GM19193 (cell line): Measurements from ENCODE around the gene STIM2.

Source experiments
- POLR2A ChIP-seq: IDR thresholded peaks from 4 replicates; pipeline ENCODE4 v1.6.1; 2011; ENCODE audit not compliant: insufficient read depth, insufficient read length; ENCODE audit errors: extremely low read depth

Gene STIM2

DNA sequence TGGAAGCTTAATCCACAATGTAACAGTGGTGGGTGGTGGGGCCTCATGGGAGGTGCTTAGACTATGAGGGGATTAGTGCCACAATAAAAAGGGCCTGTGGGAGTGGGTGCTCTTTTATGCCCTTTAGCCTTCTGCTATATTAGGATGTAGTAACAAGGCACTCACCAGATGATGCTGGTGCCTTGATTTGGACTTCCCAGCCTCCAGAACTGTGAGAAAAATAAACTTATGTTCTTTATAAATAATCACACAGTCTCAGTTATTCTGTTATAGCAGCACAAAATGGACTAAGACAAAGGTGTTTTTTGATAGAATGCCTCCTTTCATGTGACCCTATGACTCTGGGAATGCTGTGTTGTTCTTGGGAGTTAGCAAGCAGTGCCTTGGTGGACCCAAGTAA is 89.8 kb downstream of the STIM2 start:
- TF ChIP-seq POLR2A, result no peak

DNA sequence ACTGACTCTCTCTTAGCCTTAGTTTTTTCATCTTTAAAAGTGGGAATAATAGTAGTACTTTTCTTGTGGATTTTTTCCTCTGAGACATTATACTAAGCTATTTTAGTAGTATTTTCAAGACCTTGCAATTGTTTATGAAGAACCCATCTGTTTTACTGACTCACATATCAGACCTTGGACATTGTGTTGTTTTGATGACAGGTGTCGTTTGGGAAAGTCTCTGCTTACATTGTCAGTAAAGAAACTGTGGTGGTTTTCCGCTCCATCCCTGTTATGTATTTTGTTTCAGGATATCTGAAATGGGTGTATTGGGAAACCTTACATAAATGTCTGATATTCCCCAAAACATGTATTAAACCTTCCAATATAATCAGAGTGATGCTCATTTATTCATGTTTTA is 92.2 kb downstream of the STIM2 start:
- TF ChIP-seq POLR2A, result no peak

DNA sequence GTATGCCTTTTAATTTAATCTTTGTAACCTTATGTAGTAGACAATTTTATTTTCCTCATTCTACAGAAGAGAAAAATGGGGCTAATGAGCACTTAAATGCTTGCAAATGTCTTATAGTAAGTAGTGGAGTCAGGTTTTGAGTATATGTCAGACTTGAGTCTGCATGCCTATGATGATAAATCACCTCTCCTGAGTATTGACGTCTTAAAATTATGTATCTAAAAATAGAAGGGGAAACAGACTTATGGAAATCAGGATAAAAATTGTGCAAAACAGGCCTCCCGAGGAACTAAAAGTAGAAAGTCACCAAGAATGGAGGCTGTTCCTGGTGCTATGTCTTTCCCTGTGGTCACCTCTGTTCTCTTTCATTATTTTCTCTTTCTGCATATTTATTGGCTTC is 92.7 kb downstream of the STIM2 start:
- TF ChIP-seq POLR2A, result no peak

DNA sequence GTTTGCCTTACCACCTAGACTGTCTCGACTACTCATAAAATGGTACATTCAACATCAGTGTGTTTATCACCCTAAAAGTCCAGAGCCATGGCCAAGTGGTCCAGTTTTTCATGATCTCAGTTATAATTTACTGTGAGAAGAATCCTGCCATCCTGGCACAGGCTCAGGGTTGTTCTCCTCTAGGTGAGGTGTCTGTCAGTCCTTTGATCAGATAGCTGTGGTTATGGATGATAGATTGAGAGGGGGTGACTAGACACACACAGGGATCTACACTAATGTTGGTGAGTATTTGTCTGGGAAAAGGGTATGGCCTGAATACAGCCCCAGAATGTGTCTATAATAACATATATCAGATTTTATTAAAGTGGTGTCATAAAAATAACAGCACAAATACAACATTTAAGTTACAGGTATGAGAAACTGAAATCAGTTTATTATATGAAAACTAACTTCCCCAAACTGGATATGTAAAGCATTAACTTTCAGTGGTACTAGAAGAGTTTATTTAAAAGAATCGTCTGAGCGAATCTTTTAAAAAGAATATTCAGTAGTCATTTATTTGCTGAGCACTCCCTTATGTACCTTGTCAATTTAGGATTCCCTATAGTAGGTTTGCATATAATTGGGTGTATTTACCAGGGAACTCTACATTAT is 93.3 kb downstream of the STIM2 start:
- no peak for TF ChIP-seq POLR2A

DNA sequence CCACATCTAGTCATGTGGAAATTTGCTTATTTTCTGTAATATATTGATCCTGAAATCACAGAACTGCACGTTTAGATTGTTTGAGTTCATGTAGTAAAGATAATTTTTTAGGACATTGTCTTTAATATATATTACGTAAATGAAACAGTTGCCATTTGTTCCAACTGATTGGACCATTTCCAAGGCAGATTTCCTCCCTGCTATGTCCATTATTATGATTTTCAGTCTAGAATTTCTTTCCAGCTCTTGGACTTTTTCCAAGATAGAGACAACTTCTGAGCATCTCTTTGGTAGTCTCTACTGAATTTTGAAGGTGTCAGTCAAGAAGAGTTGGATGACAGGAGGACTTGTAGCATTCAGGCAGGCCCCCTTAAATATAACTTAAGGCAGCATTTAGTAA is 94.6 kb downstream of the STIM2 start:
- TF ChIP-seq POLR2A, result no peak

DNA sequence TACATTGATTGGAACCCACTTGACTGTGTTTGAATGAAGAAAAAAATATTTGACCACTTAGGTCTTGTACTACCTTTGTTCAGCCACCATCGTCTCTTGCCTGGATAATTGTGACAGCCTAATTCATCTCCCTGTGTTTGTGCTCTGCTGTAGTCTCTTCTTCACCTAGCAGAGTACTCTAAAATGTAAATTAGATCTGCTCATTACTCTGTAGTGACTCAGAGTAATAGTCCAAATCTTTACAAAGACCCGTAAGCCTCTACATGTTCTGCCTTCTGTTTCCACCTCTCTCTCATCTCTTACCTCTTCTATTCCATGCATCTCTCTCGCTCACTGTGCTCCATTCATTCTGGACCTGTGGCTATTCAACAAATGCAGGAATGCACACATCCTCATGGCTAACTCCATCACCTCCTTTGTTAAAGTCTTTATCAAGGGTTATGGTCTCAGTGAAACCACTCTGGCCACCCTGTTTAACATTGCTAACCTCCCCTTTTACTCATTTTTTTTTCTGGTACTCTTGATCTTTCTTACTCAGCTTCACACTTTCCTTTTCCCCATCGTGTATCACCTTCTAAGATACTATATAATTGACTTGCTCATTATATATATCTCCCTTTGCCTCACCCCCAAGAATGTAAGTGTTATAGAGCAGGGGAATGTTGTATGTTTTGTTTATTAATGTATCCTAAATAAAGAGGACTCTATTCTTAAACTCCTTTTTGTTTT is 98.4 kb downstream of the STIM2 start:
- no peak for TF ChIP-seq POLR2A

DNA sequence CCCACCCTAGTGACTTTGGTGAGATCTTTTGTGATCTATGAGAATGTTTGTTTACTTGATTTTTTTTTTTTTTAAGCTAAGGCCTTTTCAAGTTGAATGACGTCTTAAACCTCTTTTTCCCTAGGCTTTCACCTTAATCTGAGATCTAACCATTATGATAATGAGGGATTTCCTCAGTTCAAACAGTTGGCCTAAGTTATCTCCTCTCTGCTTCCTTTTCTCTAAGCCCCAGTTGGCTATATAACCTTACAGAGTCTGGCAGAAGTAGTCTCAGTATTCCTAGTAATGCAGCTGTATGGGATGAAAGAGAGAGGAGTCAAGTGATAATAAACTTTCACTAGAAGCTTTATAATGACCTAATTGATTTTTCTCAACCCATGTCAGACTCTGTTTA is 99.0 kb downstream of the STIM2 start:
- TF ChIP-seq POLR2A, result no peak

DNA sequence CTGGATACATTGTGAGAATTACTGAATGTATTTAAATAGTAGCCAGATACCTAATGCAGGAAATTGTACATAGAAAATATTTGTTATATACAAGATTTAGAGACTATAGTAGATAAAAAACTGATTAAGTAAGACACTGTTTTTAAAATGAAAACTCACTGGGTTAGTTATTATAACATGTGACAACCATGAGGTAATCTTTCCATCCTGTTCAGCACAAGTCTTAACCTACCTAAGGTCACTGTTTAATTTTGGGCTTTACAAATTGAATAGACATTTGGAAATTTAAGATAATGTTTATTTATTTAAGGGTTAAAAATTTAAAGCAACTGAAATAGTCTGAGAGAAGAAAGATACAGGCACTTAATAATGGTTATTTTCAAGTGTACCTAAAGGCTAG is 102.1 kb downstream of the STIM2 start:
- no peak for TF ChIP-seq POLR2A

DNA sequence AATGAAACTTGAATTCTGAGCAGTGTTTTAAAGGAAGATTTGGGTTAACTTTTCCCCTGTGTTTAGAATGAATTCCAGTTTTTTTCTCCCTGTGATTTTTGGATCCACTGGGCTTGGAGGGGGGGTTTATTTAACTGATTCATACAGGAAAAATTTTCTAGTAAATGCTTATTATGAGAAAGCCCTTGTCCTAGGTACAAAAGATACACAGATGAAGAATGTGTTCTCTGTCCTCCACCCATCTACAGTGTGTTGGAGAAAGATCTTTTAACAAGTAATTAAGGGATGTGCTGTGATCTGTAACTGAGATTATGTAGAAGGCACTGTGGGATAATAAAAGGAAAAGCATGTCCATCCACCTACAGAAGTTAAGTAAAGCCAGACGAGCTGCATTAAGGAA is 103.9 kb downstream of the STIM2 start:
- no peak for TF ChIP-seq POLR2A

DNA sequence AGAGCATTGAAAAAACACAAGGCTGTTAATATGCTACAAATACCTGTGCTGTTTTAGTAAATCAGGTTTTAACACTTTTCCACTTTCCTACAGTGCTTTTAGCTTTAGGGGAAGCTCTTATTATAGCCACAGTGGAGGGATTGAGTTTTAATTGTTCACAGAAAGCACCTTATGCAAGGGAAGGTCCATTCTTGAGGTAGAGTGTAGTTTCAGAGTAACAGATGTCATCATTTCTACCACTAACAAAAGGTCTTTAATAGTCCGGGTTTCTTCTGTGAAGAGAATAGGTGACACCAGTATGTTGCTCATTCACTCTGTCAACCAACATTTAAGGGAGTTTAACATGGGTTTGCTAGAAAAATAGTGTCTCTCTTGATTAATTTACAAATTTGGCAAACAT is 104.4 kb downstream of the STIM2 start:
- TF ChIP-seq POLR2A, result no peak

DNA sequence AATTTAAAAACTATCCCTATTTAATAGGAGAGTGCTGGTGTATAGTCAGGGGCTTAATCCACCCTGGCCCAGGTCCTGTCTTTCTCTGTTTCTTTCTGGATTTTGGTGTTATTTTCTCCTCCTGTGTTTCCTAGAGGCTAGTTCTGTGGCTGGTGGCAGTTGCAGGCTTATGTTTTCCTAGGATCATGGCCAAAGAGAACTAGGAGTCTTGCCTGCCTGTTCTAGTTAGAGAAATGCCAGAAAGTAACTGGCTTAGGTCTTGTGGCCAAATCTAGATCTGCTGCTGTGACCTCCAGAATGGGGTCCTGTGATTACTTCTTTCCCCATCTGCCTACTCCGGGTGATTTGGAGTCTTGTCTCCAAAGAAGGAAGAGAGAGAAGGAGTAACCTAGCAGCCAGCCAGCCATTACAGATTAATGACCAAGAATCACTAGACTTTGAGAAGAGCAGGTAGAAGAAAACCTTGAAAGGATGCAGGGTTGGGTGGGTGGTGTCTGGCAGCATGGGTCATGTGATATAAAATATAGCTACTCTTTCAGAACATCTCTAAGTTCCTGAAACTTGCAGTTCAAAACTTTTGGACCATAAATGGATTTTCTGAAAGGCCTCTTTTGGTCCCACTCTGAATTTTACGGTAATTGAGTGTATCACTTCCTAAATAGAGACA is 117.9 kb downstream of the STIM2 start:
- no peak for TF ChIP-seq POLR2A

DNA sequence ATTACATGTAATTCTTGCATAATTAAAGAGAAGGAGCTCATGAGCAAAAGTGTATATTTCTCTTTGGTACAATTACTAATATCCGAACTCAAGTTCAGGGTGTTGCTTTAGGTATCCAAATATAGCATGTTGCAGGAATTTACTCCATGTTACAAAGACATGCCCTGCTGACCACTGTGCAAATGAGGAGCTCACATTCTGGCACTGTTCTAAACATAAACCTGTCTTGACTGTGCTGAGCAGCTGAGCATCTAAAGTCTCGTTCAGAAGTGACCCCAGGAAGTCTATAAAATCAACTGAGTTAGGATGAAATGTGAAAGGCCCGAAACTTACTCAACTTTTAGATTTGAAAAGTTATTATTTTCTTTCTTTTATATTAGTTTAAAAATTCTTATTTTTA is 124.3 kb downstream of the STIM2 start:
- no peak for TF ChIP-seq POLR2A

DNA sequence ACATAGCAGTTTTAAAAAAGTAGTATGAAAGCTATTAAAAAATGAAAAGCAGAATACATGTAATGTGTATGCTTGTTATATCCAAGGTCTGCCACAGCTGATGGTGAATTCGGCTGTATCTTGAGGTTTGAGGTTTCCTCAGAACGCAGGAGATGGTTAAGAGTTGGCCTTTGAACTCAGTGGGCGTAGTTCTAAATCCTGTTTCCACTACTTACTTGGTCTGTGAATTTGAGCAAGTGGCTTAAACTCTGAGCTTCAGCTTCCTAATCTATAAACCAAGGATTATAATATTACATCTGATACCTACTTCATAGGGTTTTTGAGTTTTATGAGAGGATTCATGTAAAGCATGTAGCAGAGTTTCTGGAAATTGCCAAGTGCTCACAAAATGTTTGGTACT is 125.2 kb downstream of the STIM2 start:
- TF ChIP-seq POLR2A, result no peak

DNA sequence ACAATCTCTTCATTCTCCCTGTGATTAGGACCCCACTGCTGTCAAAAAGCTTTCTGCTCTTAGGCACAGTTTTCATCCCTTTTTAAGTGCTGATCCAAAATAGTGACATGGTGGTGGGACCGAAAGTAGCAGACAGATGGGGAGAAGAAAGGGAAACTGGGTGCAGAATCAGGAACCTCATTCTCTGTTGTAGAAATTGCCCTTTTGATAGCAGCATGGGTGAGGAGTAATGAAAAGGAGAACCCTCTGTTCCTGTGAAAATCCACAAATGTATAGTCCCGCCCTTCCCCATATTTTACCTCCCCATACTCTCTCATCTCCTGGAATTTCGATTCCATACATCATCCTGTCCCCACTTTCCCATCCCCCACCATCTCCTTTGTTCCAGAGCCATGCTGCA is 126.5 kb downstream of the STIM2 start:
- no peak for TF ChIP-seq POLR2A

DNA sequence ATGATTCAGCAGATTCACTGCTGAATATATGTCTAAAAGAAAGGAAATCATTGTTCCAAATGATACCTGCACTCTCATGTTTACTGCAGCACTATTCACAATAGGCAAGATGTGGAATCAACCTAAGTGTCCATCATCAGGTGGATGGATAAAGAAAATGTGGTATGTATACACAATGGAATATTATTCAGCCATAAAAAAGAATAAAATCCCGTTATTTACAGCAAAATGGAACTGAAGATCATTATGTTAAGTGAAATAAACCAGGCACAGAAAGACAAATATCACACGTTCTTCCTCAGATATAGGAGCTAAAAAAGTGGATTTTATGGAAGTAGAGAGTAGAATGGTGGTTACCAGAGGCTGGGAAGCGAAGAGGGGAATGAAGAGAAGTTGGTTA is 130.4 kb downstream of the STIM2 start:
- TF ChIP-seq POLR2A, result no peak

DNA sequence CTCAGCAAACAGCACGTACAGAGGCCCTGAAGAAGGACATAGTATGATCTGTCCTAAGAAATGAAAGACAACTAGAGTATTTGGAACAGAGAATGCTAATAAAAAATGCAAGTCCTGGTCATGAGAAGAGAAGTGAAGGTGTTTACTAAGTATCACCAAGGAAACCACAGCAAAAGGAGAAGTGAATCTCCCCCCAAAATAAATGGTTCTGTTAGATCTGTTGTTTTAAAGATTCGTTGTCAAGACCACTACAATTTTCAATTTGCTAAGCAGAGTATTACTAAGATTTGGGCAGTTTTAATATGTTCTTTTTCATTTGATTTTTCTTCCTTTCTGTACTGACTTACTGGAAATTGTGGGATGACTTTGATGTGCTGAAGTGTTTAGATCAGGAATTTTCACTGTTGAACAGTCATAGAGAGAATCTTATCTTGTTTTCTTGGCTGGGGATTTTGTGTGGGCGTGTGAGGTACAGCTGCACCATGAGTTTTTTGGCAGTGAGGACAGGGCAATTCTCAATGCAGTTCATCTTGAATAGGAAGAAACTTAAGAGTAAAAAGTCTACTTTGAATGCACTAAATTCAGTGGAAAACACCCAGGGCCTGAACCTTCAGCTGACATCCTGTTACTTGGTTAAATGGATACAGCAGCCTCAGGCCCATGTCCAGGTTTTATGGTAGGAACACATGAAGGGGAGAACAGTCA is 132.2 kb downstream of the STIM2 start:
- TF ChIP-seq POLR2A, result no peak

DNA sequence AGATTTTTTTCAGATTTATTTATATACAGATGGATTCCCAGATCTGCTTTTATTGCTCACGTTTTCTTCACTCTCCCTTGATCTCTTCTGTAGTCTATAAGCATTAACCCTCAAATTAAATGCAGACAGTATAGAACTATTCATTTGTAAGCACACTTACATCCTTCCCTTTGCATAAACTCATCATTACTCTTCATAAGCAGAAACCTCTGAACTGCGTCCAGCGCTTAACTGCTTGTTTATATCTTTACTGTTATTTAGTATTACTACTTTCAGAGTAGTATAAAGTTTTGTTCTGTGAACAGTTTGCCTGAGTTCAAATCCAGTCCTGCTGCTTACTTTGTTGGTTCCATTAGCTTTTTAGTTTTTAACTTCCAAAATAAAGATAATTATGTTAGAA is 132.9 kb downstream of the STIM2 start:
- TF ChIP-seq POLR2A, result no peak

DNA sequence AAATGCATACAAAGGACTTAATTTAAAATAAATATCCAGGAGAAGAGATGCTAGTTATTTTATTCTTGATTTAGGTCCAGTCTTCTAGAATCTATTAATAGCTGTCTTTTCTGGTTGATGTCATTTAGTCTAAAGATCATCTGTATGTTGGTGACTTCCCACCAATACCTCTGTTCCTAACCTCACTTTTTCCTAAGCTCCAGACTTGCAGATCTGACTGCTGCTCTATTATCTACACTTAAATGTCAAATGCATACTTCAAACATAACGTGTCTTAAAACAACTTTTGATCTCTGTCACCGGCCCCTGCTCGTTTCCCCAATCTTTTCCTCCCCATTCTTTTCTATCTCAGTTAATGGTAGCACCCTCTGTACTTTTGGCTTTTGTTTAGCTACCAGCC is 133.3 kb downstream of the STIM2 start:
- no peak for TF ChIP-seq POLR2A
